Measurements from ENCODE around the gene LYPD3. TPM values are rescaled to one million over a fixed set of nuclear protein-coding genes. Genes with fewer than 3 reads are reported as not detected.

The LYPD3 gene
- polyA plus RNA-seq, 1 of the 3 experiments (the other 2 are of a cell fraction): 4.2 TPM

GRCh38 chr19:43462785-43463380 is 2.5 kb downstream of the LYPD3 start:
- Histone ChIP-seq H4K20me1 (ENCODE audit: insufficient read depth) (no peaks in the 10 kb centered on the region), H3K4me1 (ENCODE audit: control insufficient read depth in 1 of 2, insufficient read depth in 2 of 2, low read depth in 1 of 2, low read length in 1 of 2) (peaks cover 1 to 10% of the 10 kb centered on the region in 2 experiments; a peak in 2 of 4 replicates), H3K9me2 (no peaks in the 10 kb centered on the region), H3K9me3 (no peaks in the 10 kb centered on the region), H3K27ac (ENCODE audit: low read depth in 2 of 2, low read length in 1 of 2) (no peak overlapping the region), H3K4me2 (peak overlapping the region; percentile 90), H2AFZ (ENCODE audit: low read depth) (peak overlapping the region; percentile 92), H3K36me3 (replicated peaks in 1 of 2; ENCODE audit: control insufficient read depth in 1 of 2, insufficient read depth in 2 of 2, low read length in 1 of 2) (no peaks in the 10 kb centered on the region), H3K9ac (no peak overlapping the region), H3K4me3 (ENCODE audit: low read depth in 2 of 2, low read length in 1 of 2) (peak overlapping the region; percentile 65 to 88), H3F3A (replicated peaks; ENCODE audit: insufficient read depth) (peaks cover 8% of the 10 kb centered on the region), H3K79me2 (ENCODE audit: insufficient read depth) (no peaks in the 10 kb centered on the region), H3K27me3 (ENCODE audit: insufficient read depth) (no peaks in the 10 kb centered on the region)
- POLR2A ChIA-PET: interaction anchor here (1.3 to 1.4 kb wide), 2 partner anchors 11 to 66 kb away, joined by 3 to 5 read pairs; no protein-coding TSS in a partner anchor
- 37% methylated on average over 15 of the region's 33 CpGs for WGBS (ENCODE audit: low lambda C conversion rate)
- DNase-seq: no peak
- CTCF ChIA-PET: interaction anchor here (0.8 to 3.0 kb wide), 6 partner anchors 12 to 69 kb away, joined by 3 to 16 read pairs (median 5); partner anchors contain the start of gene PHLDB3
- TF ChIP-seq IRF3 (IDR thresholded peaks at IDR 0.05; ENCODE audit: low read depth, low read length): no peak
- TF ChIP-seq, protein P1, sequence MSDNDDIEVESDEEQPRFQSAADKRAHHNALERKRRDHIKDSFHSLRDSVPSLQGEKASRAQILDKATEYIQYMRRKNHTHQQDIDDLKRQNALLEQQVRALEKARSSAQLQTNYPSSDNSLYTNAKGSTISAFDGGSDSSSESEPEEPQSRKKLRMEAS (IDR thresholded peaks at IDR 0.05; ENCODE audit: low read depth): peak; percentile 61

DNA sequence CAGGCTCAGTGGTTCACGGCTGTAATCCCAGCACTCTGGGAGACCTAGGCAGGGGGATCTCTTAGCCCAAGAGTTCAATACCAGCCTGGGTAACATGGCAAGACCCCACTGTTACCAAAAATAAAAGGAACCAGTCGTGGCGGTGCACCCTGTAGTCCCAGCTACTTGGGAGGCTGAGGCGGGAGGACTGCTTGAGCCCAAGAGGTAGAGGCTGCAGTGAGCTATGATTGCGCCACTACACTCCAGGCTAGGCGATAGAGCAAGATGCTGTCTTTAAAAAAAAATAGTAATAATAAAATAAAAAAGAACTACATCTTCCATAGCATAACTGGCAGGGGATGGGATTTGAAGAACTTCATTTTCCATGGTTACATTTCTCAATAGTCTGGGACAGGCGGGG is 3.0 kb downstream of the LYPD3 start:
- H3K9me3 ChIP-seq: no peaks in the 10 kb centered on the region
- H3F3A ChIP-seq (replicated peaks; ENCODE audit: insufficient read depth): peaks cover 8% of the 10 kb centered on the region
- H3K4me2 ChIP-seq: no peak overlapping the region; the same call in 1 of the 2 replicates
- no peak for TF ChIP-seq TEAD4 (IDR thresholded peaks at IDR 0.05; ENCODE audit: borderline replicate concordance, insufficient read depth)
- no peak overlapping the region for H2AFZ ChIP-seq (ENCODE audit: low read depth)
- H3K27ac ChIP-seq (ENCODE audit: low read depth in 2 of 2, low read length in 1 of 2): no peak overlapping the region
- H3K4me3 ChIP-seq (ENCODE audit: low read depth in 2 of 2, low read length in 1 of 2): no peak overlapping the region
- CTCF ChIA-PET: interaction anchor here (1.1 to 3.0 kb wide), 3 partner anchors 12 to 43 kb away, joined by 3 to 16 read pairs (median 10); partner anchors contain the start of gene PHLDB3
- H3K9me2 ChIP-seq: no peaks in the 10 kb centered on the region
- no peaks in the 10 kb centered on the region for H4K20me1 ChIP-seq (ENCODE audit: insufficient read depth)
- 90% methylated on average over 7 of the region's 7 CpGs for WGBS (ENCODE audit: low lambda C conversion rate)
- peaks cover 5 to 10% of the 10 kb centered on the region in 2 experiments; a peak in 2 of 4 replicates for H3K4me1 ChIP-seq (ENCODE audit: control insufficient read depth in 1 of 2, insufficient read depth in 2 of 2, low read depth in 1 of 2, low read length in 1 of 2)
- POLR2A ChIA-PET: no interaction called here
- no peaks in the 10 kb centered on the region for H3K36me3 ChIP-seq (replicated peaks in 1 of 2; ENCODE audit: control insufficient read depth in 1 of 2, insufficient read depth in 2 of 2, low read length in 1 of 2)
- H3K79me2 ChIP-seq (ENCODE audit: insufficient read depth): no peaks in the 10 kb centered on the region
- no peaks in the 10 kb centered on the region for H3K27me3 ChIP-seq (ENCODE audit: insufficient read depth)
- no peak overlapping the region for H3K9ac ChIP-seq
- no peak for DNase-seq

- Histone ChIP-seq H3K9me2 (no peaks in the 10 kb centered on the region), H2AFZ (ENCODE audit: low read depth) (no peak overlapping the region), H3K27me3 (ENCODE audit: insufficient read depth) (no peaks in the 10 kb centered on the region), H4K20me1 (ENCODE audit: insufficient read depth) (no peaks in the 10 kb centered on the region), H3F3A (replicated peaks; ENCODE audit: insufficient read depth) (peaks cover 8% of the 10 kb centered on the region), H3K79me2 (ENCODE audit: insufficient read depth) (no peaks in the 10 kb centered on the region), H3K4me3 (ENCODE audit: low read depth in 2 of 2, low read length in 1 of 2) (no peak overlapping the region), H3K9me3 (no peaks in the 10 kb centered on the region), H3K4me1 (ENCODE audit: control insufficient read depth in 1 of 2, insufficient read depth in 2 of 2, low read depth in 1 of 2, low read length in 1 of 2) (peaks cover 5 to 10% of the 10 kb centered on the region in 2 experiments; a peak in 2 of 4 replicates), H3K4me2 (no peak overlapping the region), H3K36me3 (replicated peaks in 1 of 2; ENCODE audit: control insufficient read depth in 1 of 2, insufficient read depth in 2 of 2, low read length in 1 of 2) (no peaks in the 10 kb centered on the region), H3K27ac (ENCODE audit: low read depth in 2 of 2, low read length in 1 of 2) (no peak overlapping the region), H3K9ac (no peak overlapping the region)
- POLR2A ChIA-PET: no interaction called here
- 82% methylated on average over 6 of the region's 12 CpGs for WGBS (ENCODE audit: low lambda C conversion rate)
- CTCF ChIA-PET: interaction anchor here (1.4 to 2.3 kb wide), 3 partner anchors 14 to 58 kb away, joined by 6 to 27 read pairs (median 9); no protein-coding TSS in a partner anchor
- no peak for DNase-seq
- TF ChIP-seq RCOR1 (IDR thresholded peaks at IDR 0.05; ENCODE audit: low read length) (no peak), SMC3 (IDR thresholded peaks at IDR 0.05; ENCODE audit: low read depth, low read length) (no peak), FOXJ3 (CRISPR knock-in tag; IDR thresholded peaks at IDR 0.05) (no peak), MEF2A (IDR thresholded peaks at IDR 0.05; ENCODE audit: borderline replicate concordance, low read depth) (no peak), CTCF (IDR thresholded peaks at IDR 0.05) (no peak), NFIC (IDR thresholded peaks at IDR 0.05; ENCODE audit: borderline replicate concordance) (no peak), FOXM1 (IDR thresholded peaks at IDR 0.05; ENCODE audit: low read depth) (no peak), MXI1 (IDR thresholded peaks at IDR 0.05; ENCODE audit: low read depth, low read length) (no peak), EP300 (IDR thresholded peaks at IDR 0.05; ENCODE audit: borderline replicate concordance in 1 of 2, low read depth in 1 of 2, low read length in 1 of 2) (no peak), TCF12 (IDR thresholded peaks at IDR 0.05) (no peak)
- TF ChIP-seq, protein P1 (IDR thresholded peaks at IDR 0.05; ENCODE audit: low read depth): no peak
- TF ChIP-seq, protein P2, sequence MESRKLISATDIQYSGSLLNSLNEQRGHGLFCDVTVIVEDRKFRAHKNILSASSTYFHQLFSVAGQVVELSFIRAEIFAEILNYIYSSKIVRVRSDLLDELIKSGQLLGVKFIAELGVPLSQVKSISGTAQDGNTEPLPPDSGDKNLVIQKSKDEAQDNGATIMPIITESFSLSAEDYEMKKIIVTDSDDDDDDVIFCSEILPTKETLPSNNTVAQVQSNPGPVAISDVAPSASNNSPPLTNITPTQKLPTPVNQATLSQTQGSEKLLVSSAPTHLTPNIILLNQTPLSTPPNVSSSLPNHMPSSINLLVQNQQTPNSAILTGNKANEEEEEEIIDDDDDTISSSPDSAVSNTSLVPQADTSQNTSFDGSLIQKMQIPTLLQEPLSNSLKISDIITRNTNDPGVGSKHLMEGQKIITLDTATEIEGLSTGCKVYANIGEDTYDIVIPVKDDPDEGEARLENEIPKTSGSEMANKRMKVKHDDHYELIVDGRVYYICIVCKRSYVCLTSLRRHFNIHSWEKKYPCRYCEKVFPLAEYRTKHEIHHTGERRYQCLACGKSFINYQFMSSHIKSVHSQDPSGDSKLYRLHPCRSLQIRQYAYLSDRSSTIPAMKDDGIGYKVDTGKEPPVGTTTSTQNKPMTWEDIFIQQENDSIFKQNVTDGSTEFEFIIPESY (IDR thresholded peaks at IDR 0.05; ENCODE audit: borderline replicate concordance, low read depth): no peak
Measured at GRCh38 chr19:43461303-43461702, 4.1 kb downstream of the LYPD3 start.

Measured in SK-N-SH (cell line).